ENCODE measurements around the gene FNDC3B.

DNA sequence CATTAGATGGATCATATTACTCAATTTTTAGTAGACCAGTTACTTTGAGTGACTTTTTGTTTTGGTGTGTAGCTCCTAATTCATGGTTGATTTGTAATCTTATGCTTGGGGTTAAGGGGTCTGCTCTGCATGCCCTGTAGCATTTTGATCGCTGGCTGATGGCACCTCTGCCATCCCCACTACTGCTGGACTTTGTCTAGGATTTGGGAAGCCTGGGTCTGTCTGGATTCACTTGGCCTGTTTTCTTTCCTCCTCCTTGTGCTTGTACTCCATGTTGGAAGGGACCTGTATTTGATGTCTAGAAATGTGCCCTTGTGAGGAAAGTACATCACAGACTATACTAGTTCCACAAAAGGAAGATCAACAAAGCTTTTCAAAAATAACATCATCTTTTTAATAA lies 154.1 kb downstream of the FNDC3B start:
- TF ChIP-seq POLR2AphosphoS5 (IDR thresholded peaks at IDR 0.05; ENCODE audit: insufficient read depth, low read depth, low read length) (no peak), EZH2 (IDR thresholded peaks at IDR 0.05; ENCODE audit: borderline replicate concordance, low read depth, low read length, severe bottlenecking) (no peak)
- TF ChIP-seq, protein P1, sequence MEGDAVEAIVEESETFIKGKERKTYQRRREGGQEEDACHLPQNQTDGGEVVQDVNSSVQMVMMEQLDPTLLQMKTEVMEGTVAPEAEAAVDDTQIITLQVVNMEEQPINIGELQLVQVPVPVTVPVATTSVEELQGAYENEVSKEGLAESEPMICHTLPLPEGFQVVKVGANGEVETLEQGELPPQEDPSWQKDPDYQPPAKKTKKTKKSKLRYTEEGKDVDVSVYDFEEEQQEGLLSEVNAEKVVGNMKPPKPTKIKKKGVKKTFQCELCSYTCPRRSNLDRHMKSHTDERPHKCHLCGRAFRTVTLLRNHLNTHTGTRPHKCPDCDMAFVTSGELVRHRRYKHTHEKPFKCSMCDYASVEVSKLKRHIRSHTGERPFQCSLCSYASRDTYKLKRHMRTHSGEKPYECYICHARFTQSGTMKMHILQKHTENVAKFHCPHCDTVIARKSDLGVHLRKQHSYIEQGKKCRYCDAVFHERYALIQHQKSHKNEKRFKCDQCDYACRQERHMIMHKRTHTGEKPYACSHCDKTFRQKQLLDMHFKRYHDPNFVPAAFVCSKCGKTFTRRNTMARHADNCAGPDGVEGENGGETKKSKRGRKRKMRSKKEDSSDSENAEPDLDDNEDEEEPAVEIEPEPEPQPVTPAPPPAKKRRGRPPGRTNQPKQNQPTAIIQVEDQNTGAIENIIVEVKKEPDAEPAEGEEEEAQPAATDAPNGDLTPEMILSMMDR (IDR thresholded peaks at IDR 0.05; ENCODE audit: extremely low read depth in 1 of 2, insufficient read depth in 1 of 2, low read depth in 1 of 2, low read length in 2 of 2), result no peak
- TF ChIP-seq, protein P2, sequence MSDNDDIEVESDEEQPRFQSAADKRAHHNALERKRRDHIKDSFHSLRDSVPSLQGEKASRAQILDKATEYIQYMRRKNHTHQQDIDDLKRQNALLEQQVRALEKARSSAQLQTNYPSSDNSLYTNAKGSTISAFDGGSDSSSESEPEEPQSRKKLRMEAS (IDR thresholded peaks at IDR 0.05; ENCODE audit: insufficient read depth, insufficient read length), result no peak
